Neural progenitor cell (in vitro differentiated cells): ENCODE results near the gene RNF212B. TPM values are rescaled to one million over a fixed set of nuclear protein-coding genes. Genes with fewer than 3 reads are reported as not detected.

Source experiments
- DNase-seq: peaks from one replicate; pipeline ENCODE4 v3.0.0-alpha.2; 2016; ENCODE audit warnings: low spot score
- H2AFZ ChIP-seq: fragments of 200-600 bp; sonication (generic); replicated peaks from 2 replicates; pipeline ENCODE4 v1.6.1; 2016; ENCODE audit warnings: antibody characterized with exemption
- H3F3A ChIP-seq: fragments of 200-600 bp; sonication (generic); 2 replicates; pipeline ENCODE4 v1.6.1; 2016; ENCODE audit warnings: antibody characterized with exemption, low read depth
- H3K27ac ChIP-seq: fragments of 200-600 bp; sonication (generic); 2 replicates; pipeline ENCODE4 v1.5.1; 2016; ENCODE audit warnings: mild to moderate bottlenecking
- H3K27me3 ChIP-seq: fragments of 200-600 bp; sonication (generic); 2 replicates; pipeline ENCODE4 v1.6.1; 2016; ENCODE audit warnings: mild to moderate bottlenecking, moderate library complexity
- H3K36me3 ChIP-seq: fragments of 200-600 bp; sonication (generic); 2 replicates; pipeline ENCODE4 v1.5.1; 2016
- H3K4me1 ChIP-seq: fragments of 200-600 bp; sonication (generic); 2 replicates; pipeline ENCODE4 v1.6.1; 2016; ENCODE audit warnings: mixed run types
- H3K4me2 ChIP-seq: fragments of 200-600 bp; sonication (generic); 2 replicates; pipeline ENCODE4 v1.6.1; 2016
- H3K4me3 ChIP-seq: fragments of 200-600 bp; sonication (generic); 2 replicates; pipeline ENCODE4 v1.5.1; 2016
- H3K79me2 ChIP-seq: fragments of 200-600 bp; sonication (generic); 2 replicates; pipeline ENCODE4 v1.6.1; 2016; ENCODE audit warnings: low read depth
- H3K9ac ChIP-seq: fragments of 200-600 bp; sonication (generic); 2 replicates; pipeline ENCODE4 v1.6.1; 2016
- H3K9me3 ChIP-seq: fragments of 200-600 bp; sonication (generic); 2 replicates; pipeline ENCODE4 v1.5.1; 2016; ENCODE audit warnings: low read depth
- H4K20me1 ChIP-seq: fragments of 200-600 bp; sonication (generic); 2 replicates; pipeline ENCODE4 v1.6.1; 2016; ENCODE audit warnings: low read depth
- H3K27ac Mint-ChIP-seq: 3 replicates; pipeline ENCODE4 v1.8.0; 2021; ENCODE audit warnings: mixed read lengths
- H3K27me3 Mint-ChIP-seq: 2 replicates; pipeline ENCODE4 v1.8.0; 2022; ENCODE audit warnings: low read depth, mild to moderate bottlenecking, inconsistent platforms, moderate library complexity, mixed read lengths; ENCODE audit not compliant: insufficient read depth
- H3K36me3 Mint-ChIP-seq: 3 replicates; pipeline ENCODE4 v1.8.0; 2021; ENCODE audit warnings: mixed read lengths
- H3K4me1 Mint-ChIP-seq: 3 replicates; pipeline ENCODE4 v1.8.0; 2021; ENCODE audit warnings: mixed read lengths
- H3K4me3 Mint-ChIP-seq: 3 replicates; pipeline ENCODE4 v1.8.0; 2021; ENCODE audit warnings: mild to moderate bottlenecking, moderate library complexity, mixed read lengths
- H3K9me3 Mint-ChIP-seq: 3 replicates; pipeline ENCODE4 v1.8.0; 2020; ENCODE audit warnings: mixed read lengths
- CTCF ChIP-seq: fragments of 200-600 bp; sonication (generic); IDR thresholded peaks from 2 replicates; pipeline ENCODE4 v1.5.1; 2017; ENCODE audit warnings: antibody characterized with exemption, mild to moderate bottlenecking
- EZH2 ChIP-seq: fragments of 200-600 bp; sonication (generic); IDR thresholded peaks from 2 replicates; pipeline ENCODE4 v1.6.1; 2017; ENCODE audit warnings: antibody characterized with exemption, mild to moderate bottlenecking, moderate library complexity
- EZH2phosphoT487 ChIP-seq: fragments of 200-600 bp; sonication (generic); IDR thresholded peaks from 2 replicates; pipeline ENCODE4 v1.6.1; 2017; ENCODE audit warnings: antibody characterized with exemption
- total RNA-seq: library from RNA; depleted of rRNA; stranded (reverse); fragments of >200 nt; gene quantifications from 2 replicates; pipeline ENCODE4 v1.2.3, GENCODE V29; 2015; ENCODE audit warnings: low replicate concordance

RNF212B gene
- total RNA-seq, 1 donor from 2014 or later = not detected

GRCh38 chr14:23202001-23202400 is 35.7 kb upstream of the RNF212B start:
- no peak overlapping the region for H2AFZ ChIP-seq
- H3K27me3 ChIP-seq = no peaks in the 10 kb centered on the region
- DNase-seq = no peak
- no peaks in the 10 kb centered on the region for H3K36me3 ChIP-seq
- H3K9ac ChIP-seq = no peak overlapping the region
- H3K4me3 Mint-ChIP-seq = no peak overlapping the region
- no peaks in the 10 kb centered on the region for H3K79me2 ChIP-seq
- no peaks in the 10 kb centered on the region for H4K20me1 ChIP-seq
- no peak overlapping the region for H3K27ac ChIP-seq
- peaks cover 2% of the 10 kb centered on the region for H3K9me3 Mint-ChIP-seq
- H3K4me2 ChIP-seq = no peak overlapping the region
- H3K4me1 Mint-ChIP-seq = peaks cover 2% of the 10 kb centered on the region
- H3K4me3 ChIP-seq = no peak overlapping the region
- H3K9me3 ChIP-seq = no peaks in the 10 kb centered on the region
- no peak for TF ChIP-seq CTCF
- no peak for TF ChIP-seq EZH2phosphoT487
- TF ChIP-seq EZH2 = no peak
- peaks cover 5% of the 10 kb centered on the region for H3K4me1 ChIP-seq
- H3K27ac Mint-ChIP-seq = no peak overlapping the region
- no peaks in the 10 kb centered on the region for H3K27me3 Mint-ChIP-seq
- no peaks in the 10 kb centered on the region for H3K36me3 Mint-ChIP-seq
- peaks cover 7% of the 10 kb centered on the region for H3F3A ChIP-seq

GRCh38 chr14:23206422-23207145 is 31.2 kb upstream of the RNF212B start:
- Histone ChIP-seq H2AFZ (peak overlapping the region; percentile 83), H4K20me1 (no peaks in the 10 kb centered on the region), H3K4me3 (no peak overlapping the region), H3K27ac (no peak overlapping the region), H3K27me3 (no peaks in the 10 kb centered on the region), H3K79me2 (no peaks in the 10 kb centered on the region), H3K36me3 (no peaks in the 10 kb centered on the region), H3K9me3 (no peaks in the 10 kb centered on the region), H3K9ac (no peak overlapping the region), H3F3A (peaks cover 10% of the 10 kb centered on the region), H3K4me2 (peak overlapping the region; percentile 26), H3K4me1 (peaks cover 10% of the 10 kb centered on the region)
- Mint-ChIP-seq H3K27ac (no peak overlapping the region), H3K4me1 (no peaks in the 10 kb centered on the region), H3K9me3 (peaks cover 2% of the 10 kb centered on the region), H3K4me3 (no peak overlapping the region), H3K27me3 (no peaks in the 10 kb centered on the region), H3K36me3 (no peaks in the 10 kb centered on the region)
- TF ChIP-seq EZH2phosphoT487 (no peak), EZH2 (no peak), CTCF (no peak)
- no peak for DNase-seq

- H3K4me1 Mint-ChIP-seq = no peaks in the 10 kb centered on the region
- H3K36me3 Mint-ChIP-seq = no peaks in the 10 kb centered on the region
- no peaks in the 10 kb centered on the region for H3K9me3 ChIP-seq
- no peak overlapping the region for H3K27ac ChIP-seq
- H4K20me1 ChIP-seq = no peaks in the 10 kb centered on the region
- no peak overlapping the region for H3K4me3 Mint-ChIP-seq
- DNase-seq = no peak
- H3K27me3 ChIP-seq = no peaks in the 10 kb centered on the region
- H3K27me3 Mint-ChIP-seq = no peaks in the 10 kb centered on the region
- no peak overlapping the region for H3K27ac Mint-ChIP-seq
- no peak overlapping the region for H3K9ac ChIP-seq
- H3K79me2 ChIP-seq = no peaks in the 10 kb centered on the region
- no peak for TF ChIP-seq CTCF
- no peak for TF ChIP-seq EZH2
- TF ChIP-seq EZH2phosphoT487 = no peak
- no peak overlapping the region for H3K4me3 ChIP-seq
- H2AFZ ChIP-seq = peak overlapping the region; percentile 83
- peaks cover 2% of the 10 kb centered on the region for H3K9me3 Mint-ChIP-seq
- H3K4me1 ChIP-seq = peaks cover 10% of the 10 kb centered on the region
- no peaks in the 10 kb centered on the region for H3K36me3 ChIP-seq
- H3F3A ChIP-seq = peaks cover 10% of the 10 kb centered on the region
- peak overlapping the region; percentile 26 for H3K4me2 ChIP-seq
These were observed 30.6 kb upstream of the RNF212B start for GRCh38 chr14:23207146-23207540.
